HL-60 (cell line): ENCODE measurements around the gene VASN.

Experiments
- SPI1 ChIP-seq: IDR thresholded peaks from 2 replicates; pipeline ENCODE4 v1.6.1; 2012; ENCODE audit warnings: low read depth, mild to moderate bottlenecking, borderline replicate concordance
- TF ChIP-seq, protein P1 (sequence below): IDR thresholded peaks from one replicate; pipeline ENCODE4 v1.5.1; 2011; ENCODE audit warnings: low read length, control low read depth, inconsistent platforms; ENCODE audit not compliant: insufficient read depth

DNA sequence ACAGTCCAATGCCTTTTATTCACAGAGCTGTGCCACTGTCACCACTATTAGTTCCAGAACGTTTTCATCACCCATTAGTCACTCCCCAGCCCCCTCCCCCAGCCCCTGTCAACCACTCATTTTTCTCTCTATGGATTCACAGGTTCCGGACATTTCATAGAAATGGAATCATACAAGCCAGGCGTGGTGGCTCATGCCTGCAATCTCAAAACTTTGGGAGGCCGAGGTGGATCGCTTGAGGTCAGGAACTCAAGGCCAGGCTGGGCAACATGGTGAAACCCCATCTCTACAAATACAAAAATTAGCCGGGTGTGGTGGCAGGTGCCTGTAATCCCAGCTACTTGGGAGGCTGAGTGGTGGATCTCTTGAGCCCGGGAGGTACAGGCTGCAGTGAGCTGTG lies 19.8 kb upstream of the VASN start:
- TF ChIP-seq, protein P1, sequence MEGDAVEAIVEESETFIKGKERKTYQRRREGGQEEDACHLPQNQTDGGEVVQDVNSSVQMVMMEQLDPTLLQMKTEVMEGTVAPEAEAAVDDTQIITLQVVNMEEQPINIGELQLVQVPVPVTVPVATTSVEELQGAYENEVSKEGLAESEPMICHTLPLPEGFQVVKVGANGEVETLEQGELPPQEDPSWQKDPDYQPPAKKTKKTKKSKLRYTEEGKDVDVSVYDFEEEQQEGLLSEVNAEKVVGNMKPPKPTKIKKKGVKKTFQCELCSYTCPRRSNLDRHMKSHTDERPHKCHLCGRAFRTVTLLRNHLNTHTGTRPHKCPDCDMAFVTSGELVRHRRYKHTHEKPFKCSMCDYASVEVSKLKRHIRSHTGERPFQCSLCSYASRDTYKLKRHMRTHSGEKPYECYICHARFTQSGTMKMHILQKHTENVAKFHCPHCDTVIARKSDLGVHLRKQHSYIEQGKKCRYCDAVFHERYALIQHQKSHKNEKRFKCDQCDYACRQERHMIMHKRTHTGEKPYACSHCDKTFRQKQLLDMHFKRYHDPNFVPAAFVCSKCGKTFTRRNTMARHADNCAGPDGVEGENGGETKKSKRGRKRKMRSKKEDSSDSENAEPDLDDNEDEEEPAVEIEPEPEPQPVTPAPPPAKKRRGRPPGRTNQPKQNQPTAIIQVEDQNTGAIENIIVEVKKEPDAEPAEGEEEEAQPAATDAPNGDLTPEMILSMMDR, result no peak
- no peak for TF ChIP-seq SPI1
